B cell (primary cell): ENCODE data around the gene DCAF6. TPM values are rescaled to one million over a fixed set of nuclear protein-coding genes. Genes with fewer than 3 reads are reported as not detected.

ENCODE experiments used
- ATAC-seq: fragments of 200-7000 bp; cut with Tn5 transposase; one replicate; pipeline ENCODE4 v1.10.0; 2021; ENCODE audit warnings: low read depth, mild to moderate bottlenecking, moderate number of reproducible peaks, moderate library complexity
- CTCF ChIA-PET: fragments of 350-600 bp; sonication (Branson Sonifier 250); formaldehyde crosslinking; loops from one replicate; lab custom pipeline; 2021; ENCODE audit warnings: antibody characterized with exemption, inconsistent platforms; lab: Charles Lee
- POLR2A ChIA-PET: fragments of 350-600 bp; sonication (Branson Sonifier 250); formaldehyde crosslinking; loops from one replicate; lab custom pipeline; 2021; ENCODE audit warnings: antibody characterized with exemption; lab: Charles Lee
- DNase-seq: peaks from one replicate; pipeline ENCODE4 v3.0.0; 2013
- H2AFZ ChIP-seq: 2 replicates; pipeline ENCODE4 v1.6.1; 2012; ENCODE audit warnings: mild to moderate bottlenecking, low read depth, low read length; ENCODE audit not compliant: insufficient read depth, poor library complexity, severe bottlenecking
- H3K27ac ChIP-seq, 2 donors: 1 replicate in 1 of 2; 2 replicates in 1 of 2; pipeline ENCODE4 v1.5.1; 2012 to 2013; ENCODE audit warnings: low read length in 2 of 2, mild to moderate bottlenecking in 2 of 2, moderate library complexity in 1 of 2
- H3K27me3 ChIP-seq, 4 experiments: fragments of 200-600 bp in 1 of 4; sonication (generic) in 1 of 4; replicated peaks in 1 of 4; 1 replicate in 2 of 4; 2 replicates in 2 of 4; pipeline versions ENCODE4 v1.6.1 to v1.7.0; 2013 to 2016; ENCODE audit warnings: low read length in 3 of 4, mild to moderate bottlenecking in 2 of 4, mixed read lengths in 1 of 4, moderate library complexity in 1 of 4; ENCODE audit not compliant: insufficient read depth in 4 of 4, control insufficient read depth in 3 of 4; ENCODE audit errors: control extremely low read depth in 1 of 4
- H3K36me3 ChIP-seq, 2 experiments: replicated peaks in 1 of 2; 1 replicate in 1 of 2; 2 replicates in 1 of 2; pipeline versions ENCODE4 v1.6.1 to v1.7.1; 2013; ENCODE audit warnings: low read length in 1 of 2; ENCODE audit not compliant: insufficient read depth in 2 of 2, control insufficient read depth in 1 of 2; ENCODE audit errors: control extremely low read depth in 1 of 2, extremely low read depth in 1 of 2
- H3K4me1 ChIP-seq, 2 donors: fragments of 200-600 bp in 1 of 2; sonication (generic) in 1 of 2; 1 replicate in 1 of 2; 2 replicates in 1 of 2; pipeline versions ENCODE4 v1.5.1 to v1.6.1; 2013 to 2017; ENCODE audit warnings: low read length in 2 of 2; ENCODE audit not compliant: control insufficient read depth in 2 of 2, insufficient read depth in 2 of 2
- H3K4me2 ChIP-seq: replicated peaks from 2 replicates; pipeline ENCODE3; 2012; ENCODE audit warnings: mild to moderate bottlenecking, low read depth, low read length; ENCODE audit not compliant: poor library complexity, severe bottlenecking
- H3K4me3 ChIP-seq, 5 experiments: fragments of 200-600 bp in 1 of 5; sonication (generic) in 1 of 5; 1 replicate in 3 of 5; 2 replicates in 2 of 5; pipeline versions ENCODE4 v1.5.1 to v1.7.0; 2011 to 2016; ENCODE audit warnings: low read length in 4 of 5, mild to moderate bottlenecking in 4 of 5, low read depth in 2 of 5, control low read depth in 1 of 5, moderate library complexity in 1 of 5; ENCODE audit not compliant: insufficient read depth in 1 of 5; ENCODE audit errors: control extremely low read depth in 1 of 5, extremely low read depth in 1 of 5
- H3K79me2 ChIP-seq: fragments of 200-600 bp; sonication (generic); one replicate; pipeline ENCODE4 v1.6.0; 2016; ENCODE audit warnings: low read length; ENCODE audit not compliant: control insufficient read depth, insufficient read depth
- H3K9ac ChIP-seq: fragments of 200-600 bp; sonication (generic); 2 replicates; pipeline ENCODE4 v1.6.1; 2017; ENCODE audit warnings: mild to moderate bottlenecking, low read length, moderate library complexity
- H3K9me3 ChIP-seq, 3 donors: one replicate each; pipeline versions ENCODE4 v1.6.1 to v1.7.1; 2013; ENCODE audit warnings: low read length in 2 of 3; ENCODE audit not compliant: control insufficient read depth in 2 of 3, insufficient read depth in 1 of 3; ENCODE audit errors: control extremely low read depth in 1 of 3
- H4K20me1 ChIP-seq: 2 replicates; pipeline ENCODE4 v1.6.0; 2012; ENCODE audit warnings: mild to moderate bottlenecking, low read length; ENCODE audit not compliant: insufficient read depth, control insufficient read depth, poor library complexity, severe bottlenecking
- H3K27ac Mint-ChIP-seq: one replicate; pipeline ENCODE4 v1.8.0; 2021; ENCODE audit warnings: mixed read lengths
- H3K27me3 Mint-ChIP-seq: one replicate; pipeline ENCODE4 v1.8.0; 2021; ENCODE audit warnings: mixed read lengths
- H3K4me1 Mint-ChIP-seq: one replicate; pipeline ENCODE4 v1.8.0; 2021; ENCODE audit warnings: mixed read lengths
- H3K4me3 Mint-ChIP-seq: one replicate; pipeline ENCODE4 v1.8.0; 2021; ENCODE audit warnings: mixed read lengths
- H3K9me3 Mint-ChIP-seq: one replicate; pipeline ENCODE4 v1.8.0; 2022; ENCODE audit warnings: mixed read lengths; ENCODE audit not compliant: insufficient read depth
- EZH2 ChIP-seq: IDR thresholded peaks from 2 replicates; pipeline ENCODE4 v1.6.1; 2012; ENCODE audit warnings: borderline replicate concordance, low read depth, mild to moderate bottlenecking, moderate library complexity, low read length; ENCODE audit not compliant: insufficient read depth, poor library complexity, severe bottlenecking
- WGBS: methylation state at CpG from one replicate; pipeline ENCODE4 v1.1.5; 2013; ENCODE audit warnings: missing lambda C conversion rate; ENCODE audit not compliant: insufficient coverage; 5-methylcytosine and 5-hydroxymethylcytosine counted together
- intact Hi-C: fragments of 100-400 bp; cut with micrococcal nuclease; formaldehyde crosslinking; loops from one replicate; pipeline ENCODE4 v1.10.0; 2022
- polyA plus RNA-seq: library from polyadenylated mRNA; depleted of rRNA; stranded (reverse); fragments of >200 nt; gene quantifications from 2 replicates; pipeline ENCODE4 v1.2.3, GENCODE V29; 2012
- total RNA-seq, 2 donors: library from RNA; stranded (reverse); fragments of 120-200 nt in 1 of 2; gene quantifications; 1 replicate in 1 of 2; 2 replicates in 1 of 2; pipeline versions ENCODE4 v1.2.3 to v1.2.4, GENCODE V29; 2013 to 2022
- TF ChIP-seq, protein P1 (sequence below): fragments of 200-600 bp; IDR thresholded peaks from one replicate; pipeline ENCODE4 v1.8.0; 2022; ENCODE audit warnings: antibody characterized with exemption, mild to moderate bottlenecking

The DCAF6 gene
- total and polyA plus RNA-seq, 2 donors (not counting 1 experiment from before 2014, with no cell fraction given), result 17.5 to 40.4 TPM

DNA sequence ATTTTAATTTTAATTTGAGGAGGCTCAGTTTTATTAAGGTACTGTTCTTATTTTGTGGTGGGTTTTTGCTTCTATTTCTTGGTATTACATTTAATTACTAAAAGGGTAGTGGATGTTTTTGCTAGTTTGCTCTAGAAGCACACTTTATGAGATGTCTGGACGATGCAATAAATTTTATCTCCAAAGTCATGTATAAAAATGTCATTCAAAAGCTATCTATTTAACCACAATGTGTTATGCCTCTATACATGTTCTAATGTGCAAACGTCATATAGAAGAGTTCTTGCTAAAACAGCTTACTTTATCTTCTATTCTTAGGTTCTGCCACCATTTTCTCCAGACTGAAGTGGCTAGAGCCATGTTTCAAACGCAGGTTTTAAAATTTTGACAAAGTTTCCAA, 13.3 kb downstream of the DCAF6 start:
- H2AFZ ChIP-seq, result no peak overlapping the region
- no peaks in the 10 kb centered on the region for H3K9me3 ChIP-seq
- CTCF ChIA-PET, result no interaction called here
- WGBS, result 100% methylated on average over 1 of the region's 3 CpGs
- no peak for ATAC-seq
- peaks cover 24% of the 10 kb centered on the region for H4K20me1 ChIP-seq
- no peak for TF ChIP-seq EZH2
- TF ChIP-seq, protein P1, sequence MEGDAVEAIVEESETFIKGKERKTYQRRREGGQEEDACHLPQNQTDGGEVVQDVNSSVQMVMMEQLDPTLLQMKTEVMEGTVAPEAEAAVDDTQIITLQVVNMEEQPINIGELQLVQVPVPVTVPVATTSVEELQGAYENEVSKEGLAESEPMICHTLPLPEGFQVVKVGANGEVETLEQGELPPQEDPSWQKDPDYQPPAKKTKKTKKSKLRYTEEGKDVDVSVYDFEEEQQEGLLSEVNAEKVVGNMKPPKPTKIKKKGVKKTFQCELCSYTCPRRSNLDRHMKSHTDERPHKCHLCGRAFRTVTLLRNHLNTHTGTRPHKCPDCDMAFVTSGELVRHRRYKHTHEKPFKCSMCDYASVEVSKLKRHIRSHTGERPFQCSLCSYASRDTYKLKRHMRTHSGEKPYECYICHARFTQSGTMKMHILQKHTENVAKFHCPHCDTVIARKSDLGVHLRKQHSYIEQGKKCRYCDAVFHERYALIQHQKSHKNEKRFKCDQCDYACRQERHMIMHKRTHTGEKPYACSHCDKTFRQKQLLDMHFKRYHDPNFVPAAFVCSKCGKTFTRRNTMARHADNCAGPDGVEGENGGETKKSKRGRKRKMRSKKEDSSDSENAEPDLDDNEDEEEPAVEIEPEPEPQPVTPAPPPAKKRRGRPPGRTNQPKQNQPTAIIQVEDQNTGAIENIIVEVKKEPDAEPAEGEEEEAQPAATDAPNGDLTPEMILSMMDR, result no peak
- H3K4me1 ChIP-seq, result no peaks in the 10 kb centered on the region
- intact Hi-C loops, result no loop called here
- Mint-ChIP-seq H3K4me3 (no peak overlapping the region), H3K27ac (no peak overlapping the region), H3K4me1 (peaks cover 24% of the 10 kb centered on the region), H3K9me3 (no peaks in the 10 kb centered on the region), H3K27me3 (no peaks in the 10 kb centered on the region)
- no peak for DNase-seq
- H3K4me2 ChIP-seq, result no peak overlapping the region
- H3K79me2 ChIP-seq, result peaks cover 65% of the 10 kb centered on the region
- H3K9ac ChIP-seq, result no peak overlapping the region
- no peak overlapping the region for H3K27ac ChIP-seq
- POLR2A ChIA-PET, result interaction anchor here (0.8 kb wide), 1 partner anchor 14 kb away, joined by 3 read pairs; no protein-coding TSS in a partner anchor
- peaks cover 0 to 19% of the 10 kb centered on the region in 2 experiments for H3K36me3 ChIP-seq
- no peaks in the 10 kb centered on the region for H3K27me3 ChIP-seq
- no peak overlapping the region for H3K4me3 ChIP-seq

DNA sequence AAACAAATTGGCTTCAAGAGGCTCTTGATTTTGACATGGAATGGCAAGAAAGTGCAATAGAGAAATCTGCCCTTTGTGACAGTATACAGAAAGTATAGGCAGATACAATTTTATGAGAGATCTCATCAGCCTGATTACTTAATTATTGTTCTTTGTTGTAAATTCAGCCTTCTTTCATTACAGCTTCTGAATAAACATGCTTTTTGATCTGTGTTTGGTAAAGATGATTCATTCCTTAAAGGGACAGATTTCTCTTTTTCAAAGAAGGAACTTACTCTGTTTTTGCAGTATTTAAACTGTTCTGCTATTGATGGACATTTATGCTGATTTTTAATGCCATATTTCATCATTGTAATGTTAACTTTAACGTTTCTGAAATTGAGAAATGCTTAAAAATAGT, 14.1 kb downstream of the DCAF6 start:
- H3K4me3 Mint-ChIP-seq, result no peak overlapping the region
- no CpG with 5 or more reads among the region's 1 CpG for WGBS
- no peaks in the 10 kb centered on the region for H3K27me3 Mint-ChIP-seq
- H3K27me3 ChIP-seq, result no peaks in the 10 kb centered on the region
- ChIA-PET CTCF (no interaction called here), POLR2A (no interaction called here)
- H3K4me1 Mint-ChIP-seq, result peaks cover 21% of the 10 kb centered on the region
- ATAC-seq (no peak), DNase-seq (no peak)
- no peak overlapping the region for H2AFZ ChIP-seq
- H3K9me3 ChIP-seq, result no peaks in the 10 kb centered on the region
- no peak overlapping the region for H3K9ac ChIP-seq
- H3K4me2 ChIP-seq, result no peak overlapping the region
- no peak for TF ChIP-seq EZH2
- TF ChIP-seq, protein P1, result no peak
- peaks cover 25% of the 10 kb centered on the region for H4K20me1 ChIP-seq
- no peaks in the 10 kb centered on the region for H3K9me3 Mint-ChIP-seq
- no peak overlapping the region for H3K27ac ChIP-seq
- peaks cover 62% of the 10 kb centered on the region for H3K79me2 ChIP-seq
- intact Hi-C loops, result no loop called here
- H3K4me3 ChIP-seq, result no peak overlapping the region
- peaks cover 0 to 24% of the 10 kb centered on the region in 2 experiments for H3K36me3 ChIP-seq
- H3K4me1 ChIP-seq, result no peaks in the 10 kb centered on the region
- H3K27ac Mint-ChIP-seq, result no peak overlapping the region
